HEK293 (cell line): ENCODE results near the gene UNC45B.

Source experiments
- CTCF ChIA-PET: fragments of 350-600 bp; formaldehyde crosslinking; extraction: SDS; loops from one replicate; lab custom pipeline; 2021; ENCODE audit warnings: antibody characterized with exemption; lab: Yijun Ruan, JAX
- POLR2A ChIA-PET: fragments of 300-600 bp; formaldehyde crosslinking; extraction: SDS; loops from one replicate; lab custom pipeline; 2020; ENCODE audit warnings: antibody characterized with exemption, inconsistent platforms; lab: Yijun Ruan, JAX
- H3K27ac ChIP-seq: fragments of 200-500 bp; sonication (Bioruptor generic); 2 replicates; pipeline ENCODE4 v1.5.1; 2014; ENCODE audit warnings: low read depth, low read length, control low read depth, inconsistent platforms; ENCODE audit errors: extremely low read depth
- H3K36me3 ChIP-seq, 2 experiments: fragments of 200-500 bp in 1 of 2; sonication (Bioruptor generic) in 1 of 2; 1 replicate in 1 of 2; 2 replicates in 1 of 2; pipeline ENCODE4 v1.5.1; 2014 to 2017; ENCODE audit warnings: inconsistent platforms in 2 of 2, low read length in 2 of 2; ENCODE audit not compliant: control insufficient read depth in 2 of 2, insufficient read depth in 1 of 2
- H3K4me1 ChIP-seq: fragments of 200-500 bp; sonication (Bioruptor generic); 2 replicates; pipeline ENCODE4 v1.5.1; 2014; ENCODE audit warnings: mild to moderate bottlenecking, low read length, inconsistent platforms; ENCODE audit not compliant: control insufficient read depth, insufficient read depth
- H3K4me3 ChIP-seq: 2 replicates; pipeline ENCODE4 v1.5.1; 2011; ENCODE audit warnings: low read depth, mild to moderate bottlenecking, control low read depth, low read length, moderate library complexity
- H3K9me3 ChIP-seq: fragments of 200-500 bp; sonication (Bioruptor generic); 2 replicates; pipeline ENCODE4 v1.5.1; 2014; ENCODE audit warnings: low read depth, low read length, inconsistent platforms; ENCODE audit not compliant: control insufficient read depth, insufficient read depth
- CTCF ChIP-seq: fragments of 450-650 bp; formaldehyde crosslinking; IDR thresholded peaks from 2 replicates; pipeline ENCODE4 v1.5.1; 2016; ENCODE audit warnings: missing biosample characterization, missing genetic modification characterization
- GLI4 ChIP-seq: fragments of 450-650 bp; formaldehyde crosslinking; IDR thresholded peaks from 2 replicates; pipeline ENCODE4 v1.5.1; 2016; ENCODE audit warnings: missing biosample characterization, missing genetic modification characterization
- GLIS1 ChIP-seq: fragments of 450-650 bp; formaldehyde crosslinking; IDR thresholded peaks from 2 replicates; pipeline ENCODE4 v1.5.1; 2016; ENCODE audit warnings: missing biosample characterization, missing genetic modification characterization
- INSM2 ChIP-seq: fragments of 450-650 bp; formaldehyde crosslinking; IDR thresholded peaks from 2 replicates; pipeline ENCODE4 v1.5.1; 2016; ENCODE audit warnings: missing biosample characterization, missing genetic modification characterization
- ZFHX2 ChIP-seq: fragments of 450-650 bp; formaldehyde crosslinking; conservative IDR thresholded peaks from 2 replicates; pipeline ENCODE4 v1.5.1; 2016; ENCODE audit warnings: missing biosample characterization, missing genetic modification characterization
- ZFP3 ChIP-seq: fragments of 450-650 bp; formaldehyde crosslinking; IDR thresholded peaks from 2 replicates; pipeline ENCODE4 v1.5.1; 2016; ENCODE audit warnings: low read depth, missing biosample characterization, missing genetic modification characterization
- ZNF19 ChIP-seq: fragments of 450-650 bp; formaldehyde crosslinking; IDR thresholded peaks from 2 replicates; pipeline ENCODE4; 2016; ENCODE audit warnings: missing biosample characterization, missing genetic modification characterization, low read depth
- ZNF302 ChIP-seq: fragments of 450-650 bp; formaldehyde crosslinking; IDR thresholded peaks from 2 replicates; pipeline ENCODE4 v1.5.1; 2016; ENCODE audit warnings: missing biosample characterization, missing genetic modification characterization, low read depth
- ZNF521 ChIP-seq: fragments of 450-650 bp; formaldehyde crosslinking; IDR thresholded peaks from 2 replicates; pipeline ENCODE4 v1.5.1; 2017; ENCODE audit warnings: missing biosample characterization, mild to moderate bottlenecking, missing genetic modification characterization
- ZNF549 ChIP-seq: fragments of 450-650 bp; IDR thresholded peaks from 2 replicates; pipeline ENCODE4 v1.5.1; 2018; ENCODE audit warnings: missing biosample characterization, missing genetic modification characterization, mild to moderate bottlenecking, inconsistent platforms, moderate library complexity
- ZNF610 ChIP-seq: fragments of 450-650 bp; formaldehyde crosslinking; IDR thresholded peaks from 2 replicates; pipeline ENCODE4 v1.5.1; 2016; ENCODE audit warnings: missing biosample characterization, missing genetic modification characterization, borderline replicate concordance
- ZNF645 ChIP-seq: fragments of 450-650 bp; formaldehyde crosslinking; IDR thresholded peaks from 2 replicates; pipeline ENCODE4; 2016; ENCODE audit warnings: missing biosample characterization, missing genetic modification characterization
- ZNF654 ChIP-seq: fragments of 450-650 bp; formaldehyde crosslinking; IDR thresholded peaks from 2 replicates; pipeline ENCODE4 v1.5.1; 2016; ENCODE audit warnings: low read depth, missing biosample characterization, missing genetic modification characterization
- ZNF747 ChIP-seq: fragments of 450-650 bp; formaldehyde crosslinking; IDR thresholded peaks from 2 replicates; pipeline ENCODE4 v1.5.1; 2016; ENCODE audit warnings: missing biosample characterization, missing genetic modification characterization
- ZNF768 ChIP-seq: fragments of 450-650 bp; formaldehyde crosslinking; IDR thresholded peaks from 2 replicates; pipeline ENCODE4 v1.5.1; 2018; ENCODE audit warnings: missing biosample characterization, mild to moderate bottlenecking, missing genetic modification characterization
- ZNF792 ChIP-seq: fragments of 450-650 bp; formaldehyde crosslinking; IDR thresholded peaks from 2 replicates; pipeline ENCODE4 v1.5.1; 2016; ENCODE audit warnings: missing biosample characterization, missing genetic modification characterization
- ZNF837 ChIP-seq: fragments of 450-650 bp; formaldehyde crosslinking; IDR thresholded peaks from 2 replicates; pipeline ENCODE4 v1.5.1; 2016; ENCODE audit warnings: missing biosample characterization, missing genetic modification characterization
- ZSCAN18 ChIP-seq: fragments of 450-650 bp; formaldehyde crosslinking; IDR thresholded peaks from 2 replicates; pipeline ENCODE4 v1.5.1; 2016; ENCODE audit warnings: missing biosample characterization, missing genetic modification characterization

The UNC45B gene

GRCh38 chr17:35116845-35117244 is 30.8 kb upstream of the UNC45B start:
- CTCF ChIA-PET = interaction anchor here (0.6 kb wide), 1 partner anchor 303 kb away, joined by 3 read pairs; no protein-coding TSS in a partner anchor

GRCh38 chr17:35117984-35118383 is 29.6 kb upstream of the UNC45B start:
- no peaks in the 10 kb centered on the region for H3K9me3 ChIP-seq
- ChIA-PET CTCF (interaction anchor here (0.6 to 5.8 kb wide), 8 partner anchors 9 to 706 kb away, joined by 3 to 79 read pairs (median 4); partner anchors contain the start of gene RFFL), POLR2A (interaction anchor here (1.2 kb wide), 1 partner anchor 9 kb away, joined by 3 read pairs; no protein-coding TSS in a partner anchor)
- no peak overlapping the region for H3K27ac ChIP-seq
- TF ChIP-seq GLIS1 = no peak
- TF ChIP-seq CTCF (tag by site-specific recombination) = peak; percentile 45
- TF ChIP-seq ZNF645 (tag by site-specific recombination) = no peak
- TF ChIP-seq ZNF768 (tag by site-specific recombination) = no peak
- no peak for TF ChIP-seq ZNF610 (tag by site-specific recombination)
- TF ChIP-seq INSM2 (tag by site-specific recombination) = no peak
- TF ChIP-seq ZFP3 (tag by site-specific recombination) = no peak
- TF ChIP-seq ZNF837 = no peak
- no peak for TF ChIP-seq ZNF792 (tag by site-specific recombination)
- peak; percentile 20 for TF ChIP-seq ZNF654 (tag by site-specific recombination)
- peaks cover 0 to 14% of the 10 kb centered on the region in 2 experiments; a peak in 2 of 3 replicates for H3K36me3 ChIP-seq
- H3K4me1 ChIP-seq = peaks cover 5% of the 10 kb centered on the region
- no peak overlapping the region for H3K4me3 ChIP-seq

More at GRCh38 chr17:35116845-35117244, 30.8 kb upstream of the UNC45B start:
- Histone ChIP-seq H3K36me3 (peaks cover 0 to 16% of the 10 kb centered on the region in 2 experiments; a peak in 2 of 3 replicates), H3K9me3 (no peaks in the 10 kb centered on the region), H3K4me1 (peaks cover 5% of the 10 kb centered on the region), H3K4me3 (no peak overlapping the region), H3K27ac (no peak overlapping the region)
- POLR2A ChIA-PET = no interaction called here
- TF ChIP-seq ZNF302 (tag by site-specific recombination) = no peak
- no peak for TF ChIP-seq ZSCAN18
- no peak for TF ChIP-seq ZNF521 (tag by site-specific recombination)
- no peak for TF ChIP-seq ZNF549 (tag by site-specific recombination)
- TF ChIP-seq ZNF747 = no peak
- TF ChIP-seq ZNF19 = no peak
- TF ChIP-seq GLI4 (tag by site-specific recombination) = no peak
- no peak for TF ChIP-seq ZFHX2 (tag by site-specific recombination)
